H1 (cell line): ENCODE measurements around the gene USH2A. TPM values are rescaled to one million over a fixed set of nuclear protein-coding genes. Genes with fewer than 3 reads are reported as not detected.

Experiments used
- CTCF ChIA-PET: fragments of 300-600 bp; sonication (Branson Sonifier 250); formaldehyde crosslinking; loops from one replicate; lab custom pipeline; 2021; ENCODE audit not compliant: partially characterized antibody; lab: Charles Lee
- POLR2A ChIA-PET: fragments of 300-600 bp; sonication (Branson Sonifier 250); formaldehyde crosslinking; loops from one replicate; lab custom pipeline; 2021; ENCODE audit warnings: inconsistent platforms; ENCODE audit not compliant: partially characterized antibody; lab: Charles Lee
- DNase-seq, 2 experiments: peaks; one replicate each; pipeline versions ENCODE4 v3.0.0 to v3.0.0-alpha.2; 2010 to 2022; ENCODE audit warnings: low spot score in 2 of 2, low read depth in 1 of 2, mixed read lengths in 1 of 2
- FAIRE-seq: peaks from 2 replicates; lab custom pipeline; 2011; peaks lifted over from hg19 to GRCh38; lab: Jason Lieb, UNC
- H2AFZ ChIP-seq: 2 replicates; pipeline ENCODE4 v1.8.1; 2012; ENCODE audit warnings: low read length, inconsistent platforms
- H2AK5ac ChIP-seq: 2 replicates; pipeline ENCODE4 v1.6.1; 2013; ENCODE audit warnings: low read depth, low read length
- H2BK120ac ChIP-seq: replicated peaks from 2 replicates; pipeline ENCODE3; 2013; ENCODE audit warnings: low read depth, low read length, inconsistent platforms
- H2BK12ac ChIP-seq: 2 replicates; pipeline ENCODE4 v1.6.1; 2013; ENCODE audit warnings: low read depth, low read length
- H2BK15ac ChIP-seq: 2 replicates; pipeline ENCODE4 v1.6.1; 2013; ENCODE audit warnings: low read length
- H2BK20ac ChIP-seq: 2 replicates; pipeline ENCODE4 v1.6.1; 2013; ENCODE audit warnings: low read length
- H2BK5ac ChIP-seq: 2 replicates; pipeline ENCODE4 v1.6.1; 2013; ENCODE audit warnings: low read depth, low read length
- H3K14ac ChIP-seq: 2 replicates; pipeline ENCODE4 v1.6.1; 2013; ENCODE audit warnings: inconsistent platforms; ENCODE audit not compliant: insufficient read length
- H3K18ac ChIP-seq: 2 replicates; pipeline ENCODE4 v1.6.1; 2013; ENCODE audit warnings: low read length; ENCODE audit errors: extremely low read depth
- H3K23ac ChIP-seq: 2 replicates; pipeline ENCODE4 v1.6.1; 2013; ENCODE audit warnings: inconsistent platforms; ENCODE audit not compliant: insufficient read length
- H3K23me2 ChIP-seq: 2 replicates; pipeline ENCODE4 v1.6.1; 2013; ENCODE audit warnings: low read depth, low read length
- H3K27ac ChIP-seq: 2 replicates; pipeline ENCODE4 v1.6.1; 2011; ENCODE audit warnings: low read depth, low read length, inconsistent platforms
- H3K27me3 ChIP-seq, 4 experiments: replicated peaks in 1 of 4; 1 replicate in 1 of 4; 2 replicates in 3 of 4; pipeline versions ENCODE4 v1.6.1 to v1.8.1; 2011 to 2013; ENCODE audit warnings: low read length in 3 of 4, mild to moderate bottlenecking in 3 of 4, inconsistent platforms in 2 of 4, mixed read lengths in 2 of 4, moderate library complexity in 1 of 4; ENCODE audit not compliant: control insufficient read depth in 3 of 4, insufficient read depth in 3 of 4; ENCODE audit errors: extremely low read depth in 1 of 4
- H3K36me3 ChIP-seq, 4 experiments: 2 replicates each; pipeline versions ENCODE4 v1.6.1 to v1.8.1; 2011 to 2013; ENCODE audit warnings: mild to moderate bottlenecking in 4 of 4, low read length in 3 of 4, moderate library complexity in 2 of 4, control low read depth in 1 of 4, inconsistent platforms in 1 of 4; ENCODE audit not compliant: insufficient read depth in 4 of 4, control insufficient read depth in 2 of 4
- H3K4ac ChIP-seq: replicated peaks from 2 replicates; pipeline ENCODE3; 2013; ENCODE audit warnings: low read length, low read depth, mixed read lengths, inconsistent platforms; ENCODE audit not compliant: insufficient read length
- H3K4me1 ChIP-seq, 4 experiments: replicated peaks in 1 of 4; 1 replicate in 1 of 4; 2 replicates in 3 of 4; pipeline versions ENCODE4 v1.6.1 to v1.8.1; 2011 to 2013; ENCODE audit warnings: low read length in 3 of 4, inconsistent platforms in 2 of 4, mixed read lengths in 1 of 4; ENCODE audit not compliant: insufficient read depth in 4 of 4, control insufficient read depth in 3 of 4
- H3K4me2 ChIP-seq, 2 experiments: 2 replicates each; pipeline versions ENCODE4 v1.6.1 to v1.8.1; 2011 to 2013; ENCODE audit warnings: low read depth in 2 of 2, low read length in 2 of 2, control low read depth in 1 of 2, inconsistent platforms in 1 of 2, mild to moderate bottlenecking in 1 of 2; ENCODE audit not compliant: insufficient read depth in 1 of 2
- H3K4me3 ChIP-seq, 4 experiments: fragments of 200-600, 300-600 bp in 1 of 4; sonication (generic), shearing (Covaris generic), sonication (Bioruptor Twin) in 1 of 4; 2 replicates each; pipeline versions ENCODE4 v1.5.1 to v1.8.1; 2011 to 2016; ENCODE audit warnings: low read length in 4 of 4, low read depth in 3 of 4, control low read depth in 2 of 4, inconsistent platforms in 2 of 4, mild to moderate bottlenecking in 2 of 4, mixed read lengths in 1 of 4, moderate library complexity in 1 of 4; ENCODE audit not compliant: insufficient read depth in 2 of 4; ENCODE audit errors: extremely low read depth in 1 of 4
- H3K56ac ChIP-seq: replicated peaks from 2 replicates; pipeline ENCODE3; 2013; ENCODE audit warnings: low read depth, mild to moderate bottlenecking, mixed read lengths, low read length, inconsistent platforms; ENCODE audit not compliant: insufficient read length
- H3K79me1 ChIP-seq: 2 replicates; pipeline ENCODE4 v1.6.1; 2013; ENCODE audit warnings: low read depth, low read length, control low read depth
- H3K79me2 ChIP-seq, 2 experiments: 2 replicates each; pipeline versions ENCODE4 v1.6.1 to v1.8.1; 2012 to 2013; ENCODE audit warnings: low read length in 2 of 2, mild to moderate bottlenecking in 2 of 2, inconsistent platforms in 1 of 2; ENCODE audit not compliant: insufficient read depth in 2 of 2, control insufficient read depth in 1 of 2
- H3K9ac ChIP-seq, 4 experiments: replicated peaks in 1 of 4; 1 replicate in 1 of 4; 2 replicates in 3 of 4; pipeline versions ENCODE4 v1.6.1 to v1.8.1; 2011 to 2013; ENCODE audit warnings: low read depth in 3 of 4, low read length in 3 of 4, control low read depth in 2 of 4, mild to moderate bottlenecking in 2 of 4, moderate library complexity in 2 of 4, inconsistent platforms in 1 of 4; ENCODE audit errors: extremely low read depth in 1 of 4
- H3K9me3 ChIP-seq, 2 experiments: 2 replicates each; pipeline versions ENCODE4 v1.6.1 to v1.8.1; 2012 to 2013; ENCODE audit warnings: mild to moderate bottlenecking in 2 of 2, moderate library complexity in 2 of 2, control low read depth in 1 of 2, inconsistent platforms in 1 of 2, low read depth in 1 of 2, low read length in 1 of 2, mixed read lengths in 1 of 2; ENCODE audit not compliant: insufficient read depth in 2 of 2
- H4K20me1 ChIP-seq, 2 experiments: replicated peaks in 1 of 2; 2 replicates each; pipeline versions ENCODE3 to v1.8.1; 2011 to 2013; ENCODE audit warnings: inconsistent platforms in 2 of 2, low read length in 2 of 2, mild to moderate bottlenecking in 1 of 2; ENCODE audit not compliant: insufficient read depth in 2 of 2, control insufficient read depth in 1 of 2
- H4K5ac ChIP-seq: 2 replicates; pipeline ENCODE4 v1.6.1; 2013; ENCODE audit warnings: low read length, low read depth, mixed read lengths, inconsistent platforms; ENCODE audit not compliant: insufficient read length
- H4K8ac ChIP-seq: 2 replicates; pipeline ENCODE4 v1.8.0; 2013; ENCODE audit warnings: mild to moderate bottlenecking, moderate library complexity, low read length, inconsistent platforms; ENCODE audit not compliant: insufficient read depth; ENCODE audit errors: extremely low read depth
- H4K91ac ChIP-seq: replicated peaks from 2 replicates; pipeline ENCODE3; 2013; ENCODE audit warnings: low read length, mixed read lengths, inconsistent platforms; ENCODE audit not compliant: insufficient read length
- SUZ12 ChIP-seq: fragments of 200-600 bp; sonication (generic); IDR thresholded peaks from 2 replicates; pipeline ENCODE4 v1.6.1; 2012; ENCODE audit warnings: mild to moderate bottlenecking, inconsistent platforms, low read length, moderate library complexity, mixed read lengths
- WGBS, 2 experiments: shearing (Covaris generic) in 1 of 2; methylation state at CpG; one replicate each; pipeline versions ENCODE4 v1.1.6 to v1.1.7; 2013 to 2015; ENCODE audit warnings: low lambda C conversion rate in 2 of 2, mixed read lengths in 2 of 2, inconsistent platforms in 1 of 2, low coverage in 1 of 2, missing lambda C conversion rate in 1 of 2; ENCODE audit not compliant: insufficient replicate concordance in 2 of 2, insufficient coverage in 1 of 2, insufficient read length in 1 of 2; ENCODE audit errors: extremely low coverage in 1 of 2, missing lambda C conversion rate in 1 of 2; 5-methylcytosine and 5-hydroxymethylcytosine counted together
- polyA plus RNA-seq, 7 experiments: library from polyadenylated mRNA; depleted of rRNA in 3 of 7; stranded (reverse) in 5 of 7; unstranded in 2 of 7; fragments of >200 nt in 5 of 7; fragments of 200-250 nt in 2 of 7; gene quantifications; 1 replicate in 5 of 7; 2 replicates in 1 of 7; 4 replicates in 1 of 7; pipeline versions ENCODE4 v1.2.1 to v1.2.3, GENCODE V29; 2011 to 2013; ENCODE audit warnings: missing spikeins in 2 of 7, mixed read lengths in 2 of 7
- total RNA-seq: library from RNA; stranded (reverse); fragmentation: NEBNext Ultra II Directional; extraction: Animal tissue kit (Norgen Biotek cat#: 25700); gene quantifications from 2 replicates; pipeline ENCODE4 v1.2.1, GENCODE V29; 2021

The USH2A gene
- total and polyA plus RNA-seq, 2 of the 8 experiments (the other 6 are each of a cell fraction or from before 2014, with no cell fraction given), result 0.02 to 0.17 TPM

DNA sequence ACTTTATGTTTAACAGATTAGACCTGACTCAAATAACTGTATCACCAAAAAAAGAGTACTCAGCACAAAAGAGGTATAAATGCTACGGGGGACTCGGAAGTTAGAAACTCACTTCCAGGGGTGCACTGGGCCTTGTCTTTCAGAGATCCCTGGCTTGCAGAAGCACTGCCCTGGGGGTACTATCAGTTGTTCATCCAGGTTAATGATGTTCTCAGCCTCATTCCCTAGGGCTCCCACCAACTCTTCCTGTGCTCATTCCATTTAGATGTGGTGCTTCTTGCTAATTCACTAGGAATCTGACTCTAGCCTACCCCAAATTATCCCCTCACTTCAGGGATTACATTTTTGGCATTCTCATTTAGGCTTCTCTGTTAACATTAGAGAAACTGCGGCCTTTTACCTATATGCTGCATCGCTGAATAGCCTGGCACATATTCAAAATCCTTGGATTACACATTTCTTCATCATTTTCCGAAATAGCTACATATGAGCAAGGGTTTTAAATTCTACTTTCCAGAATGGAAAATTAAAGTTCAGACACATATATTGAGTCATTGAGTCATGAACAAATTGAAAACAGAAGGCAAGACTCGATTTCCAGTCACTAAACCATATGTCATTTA lies 517.6 kb downstream of the USH2A start:
- H2BK15ac ChIP-seq, result no peak overlapping the region
- H3K9ac ChIP-seq, result no peak overlapping the region
- no peaks in the 10 kb centered on the region; the same call in 1 of the 2 replicates for H3K23me2 ChIP-seq
- H4K91ac ChIP-seq, result no peak overlapping the region
- no peaks in the 10 kb centered on the region for H3K79me1 ChIP-seq
- POLR2A ChIA-PET, result no interaction called here
- H3K27ac ChIP-seq, result no peak overlapping the region
- no peaks in the 10 kb centered on the region for H3K4me1 ChIP-seq
- H3K9me3 ChIP-seq, result no peaks in the 10 kb centered on the region
- no peak overlapping the region for H3K56ac ChIP-seq
- H3K4ac ChIP-seq, result no peak overlapping the region
- H3K18ac ChIP-seq, result no peak overlapping the region
- H2BK12ac ChIP-seq, result no peak overlapping the region
- no peak overlapping the region for H2AFZ ChIP-seq
- H3K4me2 ChIP-seq, result no peak overlapping the region
- no peaks in the 10 kb centered on the region for H4K20me1 ChIP-seq
- CTCF ChIA-PET, result no interaction called here
- TF ChIP-seq SUZ12, result no peak
- no peak overlapping the region for H2AK5ac ChIP-seq
- no peaks in the 10 kb centered on the region for H3K36me3 ChIP-seq
- H3K27me3 ChIP-seq, result no peaks in the 10 kb centered on the region
- WGBS, 2 experiments, result 87% methylated on average over 6 of the region's 6 CpGs; no CpG with 5 or more reads in 1 of the 2 experiments
- H4K8ac ChIP-seq, result no peak overlapping the region
- H2BK20ac ChIP-seq, result no peak overlapping the region
- H2BK5ac ChIP-seq, result no peak overlapping the region
- no peak overlapping the region for H3K23ac ChIP-seq
- H2BK120ac ChIP-seq, result no peak overlapping the region
- H3K4me3 ChIP-seq, result no peak overlapping the region
- no peak overlapping the region for H4K5ac ChIP-seq
- no peak overlapping the region for H3K14ac ChIP-seq
- FAIRE-seq (no peak), DNase-seq (no peak)
- H3K79me2 ChIP-seq, result no peaks in the 10 kb centered on the region
